Pancreas (tissue), 10 donors: ENCODE measurements around the gene PTPRU. TPM values are rescaled to one million over a fixed set of nuclear protein-coding genes. Genes with fewer than 3 reads are reported as not detected.

Experiments
- ATAC-seq, 4 donors: fragments of 200-7000 bp; cut with Tn5 transposase; one replicate each; pipeline versions ENCODE4 v1.8.0 to v1.9.1; 2020; ENCODE audit warnings: mild to moderate bottlenecking in 4 of 4, moderate library complexity in 4 of 4
- DNase-seq, 6 donors: peaks; one replicate each; pipeline ENCODE4 v3.0.0-alpha.2; 2020
- FAIRE-seq: peaks from 2 replicates; lab custom pipeline; 2012; peaks lifted over from hg19 to GRCh38; lab: Jason Lieb, UNC
- H3K27ac ChIP-seq, 4 donors: fragments of 200-600 bp; sonication (generic); 1 replicate in 3 of 4; 2 replicates in 1 of 4; pipeline versions ENCODE4 v1.5.0 to v1.8.0; 2020
- H3K27me3 ChIP-seq, 4 donors: fragments of 200-600 bp; one replicate each; pipeline ENCODE4 v1.8.0; 2021
- H3K36me3 ChIP-seq, 3 donors: fragments of 200-600 bp; sonication (generic) in 1 of 3; one replicate each; pipeline versions ENCODE4 v1.5.0 to v1.8.0; 2020 to 2021
- H3K4me1 ChIP-seq, 3 donors: fragments of 200-600 bp; one replicate each; pipeline ENCODE4 v1.8.0; 2021
- H3K4me3 ChIP-seq, 4 donors: fragments of 200-600 bp; sonication (generic) in 2 of 4; one replicate each; pipeline versions ENCODE4 v1.5.0 to v1.8.0; 2020 to 2021
- H3K9me3 ChIP-seq, 4 donors: fragments of 200-600 bp; one replicate each; pipeline ENCODE4 v1.8.0; 2021
- WGBS, 2 donors: extraction: QIAGEN DNeasy Blood & Tissue Kit; methylation state at CpG; one replicate each; pipeline ENCODE4 v1.1.7; 2013; 5-methylcytosine and 5-hydroxymethylcytosine counted together
- intact Hi-C, 3 donors: fragments of 100-400 bp; cut with DNase I; formaldehyde crosslinking; loops; one replicate each; pipeline versions ENCODE4 v1.11.1 to v1.14.2; 2022
- polyA plus RNA-seq, 2 donors: library from polyadenylated mRNA; stranded (reverse); fragments of 200-250 nt; gene quantifications; one replicate each; pipeline ENCODE4 v1.2.3, GENCODE V29; 2013
- total RNA-seq, 6 donors: library from RNA; stranded (reverse); fragmentation: NEBNext Ultra II Directional in 4 of 6; extraction: Animal tissue kit (Norgen Biotek cat#: 25700) in 4 of 6; gene quantifications; one replicate each; pipeline versions ENCODE4 v1.2.1 to v1.2.4, GENCODE V29; 2021 to 2023
- TF ChIP-seq, protein P1 (sequence below), 4 donors: fragments of 200-600 bp; sonication (generic) in 3 of 4; IDR thresholded peaks; one replicate each; pipeline versions ENCODE4 v1.5.0 to v1.8.0; 2021; ENCODE audit warnings: antibody characterized with exemption in 4 of 4
- donor health status: healthy with polysubstance abuse.
- donor health status: DM: no; HTN: no; CAD: no; lungs with moderate emphysema.
- donor health status: DM: no; HTN: no; CAD: no.
- donor health status: control.
- donor health status: control.
- donor health status: Bipolar disorder and iron deficiency.
- donor health status: DM: yes; HTN: yes; CAD: no.
- donor health status: DM: no; HTN: no; CAD: no.
- donor health status: DM: no; HTN: no; CAD: no.
- donor health status: DM: yes; HTN: yes; CAD: no.

Gene PTPRU
- total and polyA plus RNA-seq, 8 donors = 12.3 to 20.9 (median 15.2) TPM

- 83 to 87% methylated on average over 6 of the region's 6 CpGs for WGBS, 2 donors
These were observed 36.0 kb downstream of the PTPRU start for GRCh38 chr1:29272147-29272907.

DNA sequence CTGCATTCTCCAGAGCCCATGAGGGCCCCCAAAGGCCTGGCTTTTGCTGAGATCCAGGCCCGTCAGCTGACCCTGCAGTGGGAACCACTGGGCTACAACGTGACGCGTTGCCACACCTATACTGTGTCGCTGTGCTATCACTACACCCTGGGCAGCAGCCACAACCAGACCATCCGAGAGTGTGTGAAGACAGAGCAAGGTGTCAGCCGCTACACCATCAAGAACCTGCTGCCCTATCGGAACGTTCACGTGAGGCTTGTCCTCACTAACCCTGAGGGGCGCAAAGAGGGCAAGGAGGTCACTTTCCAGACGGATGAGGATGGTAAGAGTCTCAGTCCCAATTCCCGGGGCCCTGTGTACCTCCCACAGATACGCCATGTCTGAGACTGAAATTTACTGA, 39.1 kb downstream of the PTPRU start:
- H3K36me3 ChIP-seq = peaks cover 0 to 14% (median 0%) of the 10 kb centered on the region in 3 donors
- H3K27ac ChIP-seq = no peak overlapping the region
- H3K4me3 ChIP-seq = no peak overlapping the region
- ATAC-seq (no peak), FAIRE-seq (no peak), DNase-seq (peak in 1 of 6 donors; percentile 32)
- WGBS, 2 donors = 93 to 96% methylated on average over 14 of the region's 14 CpGs
- H3K4me1 ChIP-seq = peaks cover 0 to 4% (median 0%) of the 10 kb centered on the region in 3 donors
- H3K9me3 ChIP-seq = no peaks in the 10 kb centered on the region
- intact Hi-C loops = no loop called here
- H3K27me3 ChIP-seq = no peaks in the 10 kb centered on the region
- TF ChIP-seq, protein P1, sequence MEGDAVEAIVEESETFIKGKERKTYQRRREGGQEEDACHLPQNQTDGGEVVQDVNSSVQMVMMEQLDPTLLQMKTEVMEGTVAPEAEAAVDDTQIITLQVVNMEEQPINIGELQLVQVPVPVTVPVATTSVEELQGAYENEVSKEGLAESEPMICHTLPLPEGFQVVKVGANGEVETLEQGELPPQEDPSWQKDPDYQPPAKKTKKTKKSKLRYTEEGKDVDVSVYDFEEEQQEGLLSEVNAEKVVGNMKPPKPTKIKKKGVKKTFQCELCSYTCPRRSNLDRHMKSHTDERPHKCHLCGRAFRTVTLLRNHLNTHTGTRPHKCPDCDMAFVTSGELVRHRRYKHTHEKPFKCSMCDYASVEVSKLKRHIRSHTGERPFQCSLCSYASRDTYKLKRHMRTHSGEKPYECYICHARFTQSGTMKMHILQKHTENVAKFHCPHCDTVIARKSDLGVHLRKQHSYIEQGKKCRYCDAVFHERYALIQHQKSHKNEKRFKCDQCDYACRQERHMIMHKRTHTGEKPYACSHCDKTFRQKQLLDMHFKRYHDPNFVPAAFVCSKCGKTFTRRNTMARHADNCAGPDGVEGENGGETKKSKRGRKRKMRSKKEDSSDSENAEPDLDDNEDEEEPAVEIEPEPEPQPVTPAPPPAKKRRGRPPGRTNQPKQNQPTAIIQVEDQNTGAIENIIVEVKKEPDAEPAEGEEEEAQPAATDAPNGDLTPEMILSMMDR (IDR thresholded peaks at IDR 0.05) = no peak

More at GRCh38 chr1:29272147-29272907, 36.0 kb downstream of the PTPRU start:
- no peak overlapping the region for H3K4me3 ChIP-seq
- H3K9me3 ChIP-seq = no peaks in the 10 kb centered on the region
- peaks cover 0 to 4% (median 0%) of the 10 kb centered on the region in 3 donors for H3K4me1 ChIP-seq
- peak in 1 of 6 donors; percentile 10 for DNase-seq
- no peak for FAIRE-seq
- H3K27me3 ChIP-seq = no peaks in the 10 kb centered on the region
- TF ChIP-seq, protein P1 (IDR thresholded peaks at IDR 0.05) = no peak
- H3K36me3 ChIP-seq = peaks cover 0 to 8% (median 0%) of the 10 kb centered on the region in 3 donors
- intact Hi-C loops = no loop called here
- peak in 1 of 4 donors; percentile 24 for ATAC-seq
- no peak overlapping the region for H3K27ac ChIP-seq

DNA sequence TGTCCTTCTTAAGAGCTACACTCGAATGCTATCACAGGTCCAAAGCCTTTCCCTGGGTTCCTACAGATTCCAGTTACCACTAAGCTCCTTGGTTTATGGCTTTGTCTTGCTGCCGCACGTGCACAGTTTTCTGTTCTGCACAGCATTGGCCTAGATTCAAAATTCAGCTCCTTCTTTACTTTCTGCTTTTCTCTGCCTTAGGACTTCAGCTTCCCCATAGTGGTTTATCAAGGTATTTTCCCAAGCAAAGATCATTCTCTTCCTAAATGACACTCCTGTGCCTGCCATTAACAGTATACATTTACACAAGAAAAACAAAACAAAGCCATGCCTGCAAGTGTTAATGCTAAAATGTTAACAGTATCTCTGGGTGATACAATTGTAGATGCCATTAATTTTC, 41.8 kb downstream of the PTPRU start:
- DNase-seq (no peak), ATAC-seq (no peak), FAIRE-seq (no peak)
- Histone ChIP-seq H3K36me3 (peaks cover 0 to 14% (median 0%) of the 10 kb centered on the region in 3 donors), H3K4me1 (no peaks in the 10 kb centered on the region), H3K4me3 (no peak overlapping the region), H3K27me3 (no peaks in the 10 kb centered on the region), H3K9me3 (no peaks in the 10 kb centered on the region), H3K27ac (no peak overlapping the region)
- 73 to 92% methylated on average over 3 of the region's 3 CpGs for WGBS, 2 donors
- TF ChIP-seq, protein P1 (IDR thresholded peaks at IDR 0.05) = no peak
- intact Hi-C loops = no loop called here

GRCh38 chr1:29279406-29279805, 43.1 kb downstream of the PTPRU start:
- no peaks in the 10 kb centered on the region for H3K27me3 ChIP-seq
- H3K9me3 ChIP-seq = no peaks in the 10 kb centered on the region
- no peak for DNase-seq
- no peaks in the 10 kb centered on the region for H3K4me1 ChIP-seq
- WGBS, 2 donors = 90 to 95% methylated on average over 13 of the region's 13 CpGs
- no peak overlapping the region for H3K4me3 ChIP-seq
- peaks cover 0 to 14% (median 0%) of the 10 kb centered on the region in 3 donors for H3K36me3 ChIP-seq
- no peak for ATAC-seq
- intact Hi-C loops = no loop called here
- FAIRE-seq = no peak
- H3K27ac ChIP-seq = no peak overlapping the region
- TF ChIP-seq, protein P1 (IDR thresholded peaks at IDR 0.05) = no peak

GRCh38 chr1:29279951-29280391, 43.6 kb downstream of the PTPRU start:
- DNase-seq = no peak

More at GRCh38 chr1:29279951-29280391, 43.6 kb downstream of the PTPRU start:
- no peak for ATAC-seq
- Histone ChIP-seq H3K9me3 (no peaks in the 10 kb centered on the region), H3K27me3 (no peaks in the 10 kb centered on the region), H3K27ac (no peak overlapping the region), H3K36me3 (peaks cover 0 to 14% (median 0%) of the 10 kb centered on the region in 3 donors), H3K4me3 (no peak overlapping the region), H3K4me1 (no peaks in the 10 kb centered on the region)
- no peak for FAIRE-seq
- intact Hi-C loops = no loop called here
- WGBS, 2 donors = 94% methylated on average over 11 of the region's 11 CpGs
- TF ChIP-seq, protein P1 (IDR thresholded peaks at IDR 0.05) = no peak
